Esophagus muscularis mucosa (tissue), 3 donors: ENCODE data around the gene SEMA6D.

Source experiments
- POLR2AphosphoS5 ChIP-seq, 2 donors: sonication (generic); formaldehyde crosslinking; IDR thresholded peaks; one replicate each; pipeline ENCODE4 v1.6.1; 2017; ENCODE audit warnings: antibody characterized with exemption in 2 of 2
- TF ChIP-seq, protein P1 (sequence below), 3 experiments: fragments of 200-600 bp in 2 of 3; fragments of 450-650 bp in 1 of 3; sonication (generic) in 2 of 3; IDR thresholded peaks; one replicate each; pipeline ENCODE4 v1.5.1; 2017 to 2019; ENCODE audit warnings: antibody characterized with exemption in 3 of 3, mild to moderate bottlenecking in 2 of 3, moderate library complexity in 1 of 3

DNA sequence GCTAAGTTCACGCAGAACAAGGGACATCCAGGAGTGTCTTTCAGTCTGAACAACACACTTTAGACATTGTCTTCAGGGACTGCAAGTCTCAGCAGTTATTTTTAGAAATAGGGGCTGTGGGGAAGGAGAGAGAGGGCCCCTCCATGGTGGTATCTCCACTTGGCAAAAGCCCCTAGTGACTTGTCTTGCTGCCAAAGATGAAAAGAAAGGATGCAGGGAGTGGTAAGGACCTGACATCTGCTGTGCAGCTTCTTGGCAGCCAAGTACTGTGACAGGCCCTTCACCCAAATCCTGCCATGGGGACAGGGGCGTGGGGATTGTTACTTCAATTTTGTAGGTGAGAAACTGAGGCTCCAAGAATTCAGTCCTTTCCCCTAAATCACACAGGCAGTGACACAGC, 21.0 kb upstream of the SEMA6D start:
- no peak for TF ChIP-seq POLR2AphosphoS5 (IDR thresholded peaks at IDR 0.05)
- TF ChIP-seq, protein P1, sequence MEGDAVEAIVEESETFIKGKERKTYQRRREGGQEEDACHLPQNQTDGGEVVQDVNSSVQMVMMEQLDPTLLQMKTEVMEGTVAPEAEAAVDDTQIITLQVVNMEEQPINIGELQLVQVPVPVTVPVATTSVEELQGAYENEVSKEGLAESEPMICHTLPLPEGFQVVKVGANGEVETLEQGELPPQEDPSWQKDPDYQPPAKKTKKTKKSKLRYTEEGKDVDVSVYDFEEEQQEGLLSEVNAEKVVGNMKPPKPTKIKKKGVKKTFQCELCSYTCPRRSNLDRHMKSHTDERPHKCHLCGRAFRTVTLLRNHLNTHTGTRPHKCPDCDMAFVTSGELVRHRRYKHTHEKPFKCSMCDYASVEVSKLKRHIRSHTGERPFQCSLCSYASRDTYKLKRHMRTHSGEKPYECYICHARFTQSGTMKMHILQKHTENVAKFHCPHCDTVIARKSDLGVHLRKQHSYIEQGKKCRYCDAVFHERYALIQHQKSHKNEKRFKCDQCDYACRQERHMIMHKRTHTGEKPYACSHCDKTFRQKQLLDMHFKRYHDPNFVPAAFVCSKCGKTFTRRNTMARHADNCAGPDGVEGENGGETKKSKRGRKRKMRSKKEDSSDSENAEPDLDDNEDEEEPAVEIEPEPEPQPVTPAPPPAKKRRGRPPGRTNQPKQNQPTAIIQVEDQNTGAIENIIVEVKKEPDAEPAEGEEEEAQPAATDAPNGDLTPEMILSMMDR (IDR thresholded peaks at IDR 0.05): no peak
